Muscle of leg (tissue), 11 donors: Measurements from ENCODE around the gene KDM1A. TPM values are rescaled to one million over a fixed set of nuclear protein-coding genes. Genes with fewer than 3 reads are reported as not detected.
A peak's percentile ranks its signal among the peaks of the same experiment; 100 is the strongest.
"Not testable (repeated sequence)": the region's sequence is repeated elsewhere in the genome, so short reads cannot be mapped to it uniquely, and the experiment has no call there.

Source experiments
- DNase-seq: peaks from one replicate; pipeline ENCODE4 v3.0.0; 2013
- H3K27ac ChIP-seq: one replicate; pipeline ENCODE4 v1.5.1; 2013; ENCODE audit warnings: mild to moderate bottlenecking, low read length, control low read depth
- H3K27me3 ChIP-seq: one replicate; pipeline ENCODE4 v1.6.1; 2013; ENCODE audit warnings: low read length; ENCODE audit not compliant: control insufficient read depth, insufficient read depth
- H3K36me3 ChIP-seq: one replicate; pipeline ENCODE4 v1.6.1; 2013; ENCODE audit warnings: low read length; ENCODE audit not compliant: control insufficient read depth, insufficient read depth
- H3K4me1 ChIP-seq: one replicate; pipeline ENCODE4 v1.6.1; 2013; ENCODE audit warnings: low read length; ENCODE audit not compliant: control insufficient read depth, insufficient read depth
- H3K4me3 ChIP-seq: one replicate; pipeline ENCODE4 v1.5.1; 2013; ENCODE audit warnings: low read length, control low read depth
- H3K9me3 ChIP-seq: replicated peaks from 2 replicates; pipeline ENCODE4 v1.6.1; 2013; ENCODE audit warnings: low read depth, low read length; ENCODE audit not compliant: control insufficient read depth
- WGBS: methylation state at CpG from one replicate; pipeline ENCODE4 v1.1.5; 2013; ENCODE audit warnings: missing lambda C conversion rate; ENCODE audit not compliant: insufficient coverage; 5-methylcytosine and 5-hydroxymethylcytosine counted together
- polyA plus RNA-seq, 8 donors: library from polyadenylated mRNA; unstranded; fragments of 120-200 nt; gene quantifications; one replicate each; pipeline versions ENCODE4 v1.2.1 to v1.2.3, GENCODE V29; 2013; ENCODE audit warnings: inconsistent platforms in 1 of 8, low replicate concordance in 1 of 8; ENCODE audit not compliant: insufficient read length in 8 of 8, insufficient read depth in 1 of 8
- total RNA-seq: library from RNA; stranded (reverse); fragments of 120-200 nt; gene quantifications from one replicate; pipeline ENCODE4 v1.2.4, GENCODE V29; 2013

KDM1A gene
- total and polyA plus RNA-seq, 9 donors: 67.4 to 87.2 (median 74.3) TPM

DNA sequence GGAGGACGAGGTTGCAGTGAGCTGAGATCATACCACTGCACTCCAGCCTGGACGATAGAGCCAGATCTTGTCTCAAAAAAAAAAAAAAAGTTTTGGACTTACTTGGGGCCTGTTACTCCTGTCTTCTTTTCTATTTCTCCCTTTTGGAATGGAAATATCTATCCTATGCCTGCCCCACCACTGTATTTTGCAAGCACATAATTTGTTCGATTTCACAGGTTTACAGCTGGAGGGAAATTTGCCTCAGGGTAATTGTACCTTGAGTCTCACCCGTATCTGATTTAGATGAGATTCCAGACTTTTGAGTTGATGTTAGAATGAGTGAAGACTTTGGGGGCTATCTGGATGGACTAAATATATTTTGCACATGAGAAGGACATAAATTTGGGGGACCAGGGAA is 12.2 kb upstream of the KDM1A start:
- Histone ChIP-seq H3K9me3 (no peaks in the 10 kb centered on the region), H3K36me3 (no peaks in the 10 kb centered on the region), H3K4me3 (no peak overlapping the region), H3K27me3 (no peaks in the 10 kb centered on the region), H3K27ac (no peak overlapping the region), H3K4me1 (no peaks in the 10 kb centered on the region)
- WGBS: 73% methylated on average over 4 of the region's 4 CpGs
- no peak for DNase-seq

DNA sequence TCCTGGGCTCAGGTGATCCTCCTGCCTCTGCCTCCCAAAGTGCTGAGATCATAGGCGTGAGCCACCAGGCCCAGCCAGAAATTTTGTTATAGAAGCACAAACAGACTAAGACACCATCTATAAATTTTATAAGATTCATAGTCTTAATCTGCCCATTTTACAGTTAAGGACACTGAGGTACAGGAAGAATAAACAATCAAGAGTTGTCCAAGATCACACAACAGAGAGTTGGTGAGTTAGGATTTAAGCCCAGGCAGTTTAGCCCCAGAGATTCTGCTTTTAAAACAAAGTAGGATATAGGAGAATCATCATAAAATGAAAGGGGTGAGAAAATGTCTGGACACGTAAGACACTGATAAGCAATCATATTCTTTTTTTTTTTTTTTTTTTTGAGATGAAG is 10.4 kb upstream of the KDM1A start:
- no peaks in the 10 kb centered on the region for H3K4me1 ChIP-seq
- H3K27ac ChIP-seq: no peak overlapping the region
- no peaks in the 10 kb centered on the region for H3K27me3 ChIP-seq
- no peak overlapping the region for H3K4me3 ChIP-seq
- no peak for DNase-seq
- no peaks in the 10 kb centered on the region for H3K9me3 ChIP-seq
- WGBS: no CpG with 5 or more reads among the region's 2 CpGs
- H3K36me3 ChIP-seq: no peaks in the 10 kb centered on the region

DNA sequence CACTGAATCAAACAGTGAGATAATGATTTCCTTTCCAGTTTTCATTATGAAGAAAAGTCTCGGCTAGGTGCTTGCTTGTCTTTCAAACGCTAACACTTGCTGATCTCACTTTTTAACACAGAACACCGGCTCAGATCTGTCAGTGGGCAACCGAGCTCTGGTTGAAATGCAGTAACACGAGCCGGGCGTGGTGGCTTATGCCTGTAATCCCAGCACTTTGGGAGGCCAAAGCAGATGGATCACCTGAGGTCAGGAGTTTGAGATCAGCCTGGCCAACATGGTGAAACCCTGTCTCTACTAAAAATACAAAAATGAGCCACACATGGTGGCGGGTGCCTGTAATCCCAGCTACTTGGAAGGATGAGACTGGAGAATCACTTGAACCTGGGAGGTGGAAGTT is 9.2 kb upstream of the KDM1A start:
- WGBS: 74% methylated on average over 8 of the region's 8 CpGs

DNA sequence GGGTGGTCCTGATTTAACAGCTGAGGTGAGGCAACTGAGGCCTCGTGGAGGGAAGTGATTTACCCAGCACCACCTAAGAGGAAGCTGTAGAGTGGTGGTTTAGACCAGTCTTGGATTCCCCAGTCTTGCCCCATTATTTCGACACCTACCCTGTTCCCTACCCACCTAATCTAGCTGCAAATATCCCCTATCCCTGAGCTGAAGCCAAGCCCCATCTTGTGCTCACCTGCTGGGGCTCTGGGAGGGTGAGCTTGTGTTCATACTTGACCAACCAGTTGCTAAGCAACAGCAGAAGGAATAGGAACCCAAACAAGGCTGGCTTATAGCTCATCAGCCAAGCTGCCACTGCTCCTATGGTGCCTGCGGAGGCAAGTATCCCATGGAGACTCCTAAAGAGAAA is 5.6 kb upstream of the KDM1A start:
- 45% methylated on average over 1 of the region's 3 CpGs for WGBS
- DNase-seq: no peak

More for the DNA sequence above, 9.2 kb upstream of the KDM1A start:
- H3K36me3 ChIP-seq, H3K9me3 ChIP-seq, H3K27ac ChIP-seq, H3K4me3 ChIP-seq, DNase-seq, H3K4me1 ChIP-seq, H3K27me3 ChIP-seq: not testable (repeated sequence)

DNA sequence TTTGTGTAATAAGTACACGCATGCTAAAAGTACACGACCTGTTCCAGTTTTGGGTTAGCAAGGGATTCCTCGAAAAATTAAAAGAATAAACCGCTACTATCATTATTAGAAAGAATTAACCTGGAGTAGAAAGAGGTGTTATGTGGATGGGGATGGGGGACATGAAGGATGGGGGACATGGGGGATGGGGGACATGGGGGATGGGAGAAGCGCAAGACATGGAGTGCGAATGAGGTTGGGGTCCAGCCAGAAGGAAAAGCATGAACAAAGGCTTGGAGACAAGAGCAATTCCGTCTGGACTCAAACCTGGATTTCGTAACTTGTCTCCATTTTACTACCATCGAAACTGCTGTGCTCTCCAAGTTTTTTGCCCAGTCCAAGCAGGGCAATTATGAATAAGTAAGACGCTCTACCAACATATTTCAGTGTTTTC is 591 bp upstream of the KDM1A start:
- H3K4me1 ChIP-seq: peaks cover 14% of the 10 kb centered on the region
- no peaks in the 10 kb centered on the region for H3K36me3 ChIP-seq
- WGBS: 0% methylated on average over 2 of the region's 10 CpGs

More for the DNA sequence above, 5.6 kb upstream of the KDM1A start:
- H3K27ac ChIP-seq: no peak overlapping the region
- no peaks in the 10 kb centered on the region for H3K36me3 ChIP-seq
- no peaks in the 10 kb centered on the region for H3K9me3 ChIP-seq
- peaks cover 6% of the 10 kb centered on the region for H3K4me1 ChIP-seq
- no peaks in the 10 kb centered on the region for H3K27me3 ChIP-seq
- H3K4me3 ChIP-seq: no peak overlapping the region

DNA sequence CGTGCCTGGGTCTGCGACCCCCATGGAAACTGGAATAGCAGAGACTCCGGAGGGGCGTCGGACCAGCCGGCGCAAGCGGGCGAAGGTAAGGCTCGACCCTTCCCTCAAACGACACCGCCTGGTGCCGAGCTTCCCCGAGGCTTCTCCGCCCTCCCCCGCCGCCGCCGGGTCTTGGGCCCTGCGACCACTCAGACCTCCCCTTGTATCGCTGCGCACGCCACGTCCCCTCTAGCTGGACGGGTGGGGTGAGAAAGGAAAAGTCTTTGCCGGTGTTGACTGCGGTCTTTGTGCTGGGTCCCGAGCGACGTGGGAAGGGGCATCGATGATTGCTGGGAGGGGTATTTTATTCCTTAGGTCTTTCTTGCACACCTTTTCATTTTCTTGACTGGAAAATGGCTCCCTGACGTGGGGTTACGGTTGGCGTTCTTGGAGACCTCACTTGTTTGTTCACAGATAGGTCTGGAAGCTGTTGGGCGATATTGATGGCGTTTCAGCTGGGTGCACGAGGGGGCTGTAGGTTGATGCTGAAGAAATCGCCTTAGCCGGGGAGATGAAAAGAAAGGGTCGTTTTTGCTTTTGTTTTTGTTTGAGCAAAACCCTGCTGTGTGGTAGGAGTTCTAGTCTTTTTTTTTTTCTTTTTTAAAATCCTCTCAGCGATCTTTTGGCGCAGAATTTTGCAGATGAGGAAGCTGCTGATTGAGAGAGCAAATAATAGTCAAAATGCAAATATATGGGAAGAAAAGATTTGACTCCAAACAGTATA is 776 bp downstream of the KDM1A start:
- Histone ChIP-seq H3K4me3 (peak overlapping the region; percentile 92), H3K27ac (peak overlapping the region; percentile 96), H3K4me1 (peaks cover 12% of the 10 kb centered on the region), H3K36me3 (no peaks in the 10 kb centered on the region), H3K9me3 (peaks cover 5% of the 10 kb centered on the region), H3K27me3 (no peaks in the 10 kb centered on the region)
- DNase-seq: peak; percentile 65
- WGBS: under 1% methylated on average over 23 of the region's 42 CpGs

More for the DNA sequence above, 591 bp upstream of the KDM1A start:
- peak overlapping the region; percentile 92 for H3K4me3 ChIP-seq
- DNase-seq: peak; percentile 50
- H3K9me3 ChIP-seq: peaks cover 5% of the 10 kb centered on the region
- H3K27ac ChIP-seq: peak overlapping the region; percentile 85
- H3K27me3 ChIP-seq: no peaks in the 10 kb centered on the region

DNA sequence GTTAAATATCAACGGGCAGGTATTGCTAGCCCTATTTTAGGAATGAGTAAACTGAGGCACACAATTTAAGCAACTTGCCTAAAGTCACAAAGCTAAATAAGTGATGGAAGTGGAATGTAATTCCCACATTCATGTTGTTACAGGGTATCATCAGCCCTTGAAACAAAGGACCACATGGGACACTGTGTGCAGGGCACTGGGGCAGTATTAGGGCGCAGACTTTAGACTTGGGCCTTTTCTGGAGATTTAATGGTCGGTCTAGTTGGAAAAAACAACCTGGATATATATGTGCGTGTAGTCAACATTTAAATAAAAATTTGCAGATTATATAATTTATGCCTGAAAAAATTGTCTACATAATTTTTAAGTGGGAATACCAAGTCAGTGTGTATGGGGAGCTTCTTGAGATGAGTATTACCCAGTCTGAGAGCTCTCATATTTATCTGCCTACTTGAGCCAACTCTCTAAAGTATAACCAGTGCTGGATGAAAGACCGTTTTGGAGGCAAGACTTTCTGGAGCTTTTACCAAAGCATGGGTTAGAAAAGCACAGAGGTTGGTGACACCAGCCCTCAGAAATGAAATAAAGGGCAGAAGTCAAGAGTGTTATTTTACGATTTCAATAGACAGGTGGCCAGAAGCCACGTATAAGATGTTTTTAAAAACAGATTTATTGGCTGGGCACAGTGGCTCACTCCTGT is 1.6 kb downstream of the KDM1A start:
- H3K9me3 ChIP-seq: peaks cover 5% of the 10 kb centered on the region
- WGBS: 17% methylated on average over 3 of the region's 7 CpGs
- no peak for DNase-seq
- peaks cover 12% of the 10 kb centered on the region for H3K4me1 ChIP-seq
- H3K4me3 ChIP-seq: peak overlapping the region; percentile 92
- H3K27ac ChIP-seq: peak overlapping the region; percentile 96
- no peaks in the 10 kb centered on the region for H3K36me3 ChIP-seq
- no peaks in the 10 kb centered on the region for H3K27me3 ChIP-seq

DNA sequence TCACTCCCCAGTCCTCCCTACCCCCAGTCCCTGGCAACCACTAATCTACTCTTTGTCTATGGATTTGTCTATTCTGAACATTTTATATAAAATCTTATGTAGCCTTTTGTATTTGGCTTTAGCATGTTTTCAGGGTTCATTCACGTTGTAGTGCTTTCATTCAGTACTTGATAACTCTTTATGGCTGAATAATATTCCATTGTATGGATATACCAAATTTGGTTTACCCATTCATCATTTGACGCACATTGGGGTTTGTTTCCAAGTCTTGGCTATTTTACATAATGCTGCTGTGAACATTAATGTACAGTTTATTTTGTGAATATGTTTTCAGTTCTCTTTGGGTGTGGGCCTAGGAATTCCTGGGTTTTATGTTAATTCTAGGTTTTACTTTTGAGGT is 2.6 kb downstream of the KDM1A start:
- no CpG with 5 or more reads among the region's 2 CpGs for WGBS
- Histone ChIP-seq H3K9me3 (peaks cover 5% of the 10 kb centered on the region), H3K27ac (no peak overlapping the region), H3K36me3 (no peaks in the 10 kb centered on the region), H3K4me3 (no peak overlapping the region), H3K27me3 (no peaks in the 10 kb centered on the region), H3K4me1 (peaks cover 12% of the 10 kb centered on the region)
- DNase-seq: no peak

DNA sequence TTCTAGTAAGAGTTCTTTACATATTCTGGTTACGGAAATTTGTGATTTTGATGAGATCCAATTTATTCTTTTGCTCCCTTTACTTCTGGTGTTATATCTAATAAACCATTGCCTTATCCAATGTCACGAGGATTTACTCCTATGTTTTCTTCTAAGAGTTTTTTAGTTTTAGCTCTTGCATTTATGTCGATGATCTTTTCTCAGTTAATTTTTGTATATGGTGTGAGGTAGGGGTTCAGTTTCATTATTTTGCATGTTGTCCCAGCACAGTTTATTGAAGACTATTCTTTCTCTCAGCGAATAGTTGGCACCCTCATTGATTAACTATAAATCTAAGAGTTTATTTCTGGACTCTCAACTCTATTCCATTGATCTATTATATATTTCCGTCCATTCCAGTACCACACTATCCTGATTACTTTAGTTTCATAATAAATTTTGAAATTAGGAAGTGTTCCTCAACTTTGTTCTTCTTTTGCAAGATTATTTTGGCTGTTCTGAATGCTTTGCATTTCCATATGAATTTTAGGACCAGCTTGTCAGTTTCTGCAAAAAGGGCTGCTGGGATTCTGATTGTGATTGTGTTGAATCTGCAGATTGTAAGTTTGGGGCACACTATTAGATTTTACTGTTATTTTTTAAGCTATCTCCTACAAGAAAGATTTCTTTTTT is 4.0 kb downstream of the KDM1A start:
- Histone ChIP-seq H3K9me3 (peaks cover 5% of the 10 kb centered on the region), H3K36me3 (no peaks in the 10 kb centered on the region), H3K4me1 (peaks cover 12% of the 10 kb centered on the region), H3K27me3 (no peaks in the 10 kb centered on the region), H3K4me3 (no peak overlapping the region), H3K27ac (no peak overlapping the region)
- no peak for DNase-seq
- no CpG with 5 or more reads among the region's 5 CpGs for WGBS

DNA sequence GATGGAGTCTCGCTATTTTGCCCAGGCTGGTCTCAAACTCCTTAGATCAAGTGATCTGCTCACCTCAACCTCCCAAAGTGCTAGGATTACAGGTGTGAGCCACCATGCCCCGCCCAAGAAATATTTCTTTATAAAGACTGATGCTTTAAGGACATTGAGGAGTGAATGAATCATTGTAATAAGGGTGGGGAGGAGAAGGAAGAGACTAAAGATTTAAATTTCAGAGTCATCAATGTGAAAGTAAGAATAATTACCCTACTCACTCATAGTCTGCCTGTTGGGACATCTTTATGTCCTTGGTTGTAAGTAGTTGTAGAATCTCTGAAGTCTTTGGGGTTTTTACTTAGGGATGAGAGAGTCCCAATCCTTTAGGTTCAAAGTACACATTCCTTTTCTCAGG is 7.3 kb downstream of the KDM1A start:
- Histone ChIP-seq H3K4me3 (no peak overlapping the region), H3K9me3 (peaks cover 5% of the 10 kb centered on the region), H3K27ac (no peak overlapping the region), H3K36me3 (no peaks in the 10 kb centered on the region), H3K27me3 (no peaks in the 10 kb centered on the region), H3K4me1 (no peaks in the 10 kb centered on the region)
- WGBS: no CpG with 5 or more reads among the region's 2 CpGs
- no peak for DNase-seq
